Spleen (tissue), 11 donors: ENCODE measurements around the gene GADL1. TPM values are rescaled to one million over a fixed set of nuclear protein-coding genes. Genes with fewer than 3 reads are reported as not detected.

Experiments
- DNase-seq: peaks from one replicate; pipeline ENCODE4 v3.0.0-alpha.2; 2020
- H3K27ac ChIP-seq, 8 donors: fragments of 200-600 bp; sonication (generic) in 7 of 8; 1 replicate in 4 of 8; 2 replicates in 4 of 8; pipeline versions ENCODE4 v1.5.0 to v1.8.0; 2016 to 2021; ENCODE audit warnings: inconsistent platforms in 4 of 8, mild to moderate bottlenecking in 4 of 8, moderate library complexity in 1 of 8
- H3K27me3 ChIP-seq, 7 donors: fragments of 200-600 bp; sonication (generic) in 6 of 7; replicated peaks in 1 of 7; 1 replicate in 4 of 7; 2 replicates in 3 of 7; pipeline versions ENCODE4 v1.5.0 to v1.8.0; 2016 to 2021; ENCODE audit warnings: inconsistent platforms in 3 of 7, mild to moderate bottlenecking in 1 of 7
- H3K36me3 ChIP-seq, 6 donors: fragments of 200-600 bp; sonication (generic) in 5 of 6; 1 replicate in 4 of 6; 2 replicates in 2 of 6; pipeline versions ENCODE4 v1.5.0 to v1.8.0; 2016 to 2021; ENCODE audit warnings: inconsistent platforms in 2 of 6
- H3K4me1 ChIP-seq, 6 donors: fragments of 200-600 bp; sonication (generic) in 5 of 6; 1 replicate in 3 of 6; 2 replicates in 3 of 6; pipeline versions ENCODE4 v1.5.0 to v1.8.0; 2016 to 2021; ENCODE audit warnings: inconsistent platforms in 3 of 6
- H3K4me3 ChIP-seq, 8 donors: fragments of 200-600 bp; sonication (generic) in 7 of 8; 1 replicate in 4 of 8; 2 replicates in 4 of 8; pipeline versions ENCODE4 v1.5.0 to v1.8.0; 2016 to 2021; ENCODE audit warnings: inconsistent platforms in 4 of 8, mild to moderate bottlenecking in 4 of 8, moderate library complexity in 2 of 8
- H3K9me3 ChIP-seq, 8 donors: fragments of 200-600 bp; sonication (generic) in 7 of 8; 1 replicate in 4 of 8; 2 replicates in 4 of 8; pipeline versions ENCODE4 v1.5.0 to v1.8.0; 2016 to 2021; ENCODE audit warnings: inconsistent platforms in 4 of 8
- CTCF ChIP-seq, 11 experiments: fragments of 200-600 bp in 7 of 11; fragments of 450-650 bp in 4 of 11; sonication (generic) in 4 of 11; IDR thresholded peaks in 8 of 11; conservative IDR thresholded peaks in 3 of 11; 1 replicate in 7 of 11; 2 replicates in 4 of 11; pipeline versions ENCODE4 v1.4.0 to v1.8.0; 2016 to 2021; ENCODE audit warnings: antibody characterized with exemption in 11 of 11, inconsistent platforms in 4 of 11, mild to moderate bottlenecking in 1 of 11
- POLR2A ChIP-seq, 3 donors: fragments of 450-650 bp; IDR thresholded peaks; one replicate each; pipeline ENCODE4 v1.5.1; 2017; ENCODE audit warnings: antibody characterized with exemption in 3 of 3, mild to moderate bottlenecking in 1 of 3
- POLR2AphosphoS5 ChIP-seq, 3 donors: sonication (generic); formaldehyde crosslinking; IDR thresholded peaks; one replicate each; pipeline ENCODE4 v1.5.1; 2017; ENCODE audit warnings: antibody characterized with exemption in 3 of 3
- WGBS, 5 donors: extraction: QIAGEN DNeasy Blood & Tissue Kit in 3 of 5; methylation state at CpG; one replicate each; pipeline versions ENCODE4 v1.1.5 to v1.1.7; 2013 to 2018; 5-methylcytosine and 5-hydroxymethylcytosine counted together
- intact Hi-C: fragments of 100-400 bp; cut with DNase I; formaldehyde crosslinking; loops from one replicate; pipeline ENCODE4 v1.15.0; 2023; ENCODE audit warnings: low total_unique reads
- polyA plus RNA-seq, 3 donors: library from polyadenylated mRNA; stranded (reverse); fragments of 200-250 nt; gene quantifications; one replicate each; pipeline ENCODE4 v1.2.1, GENCODE V29; 2013
- total RNA-seq, 7 donors: library from RNA; depleted of rRNA in 3 of 7; stranded (reverse); fragments of >200 nt in 3 of 7; fragmentation: NEBNext Ultra II Directional in 4 of 7; extraction: Animal tissue kit (Norgen Biotek cat#: 25700) in 4 of 7; gene quantifications; one replicate each; pipeline versions ENCODE4 v1.1.0 to v1.2.1, GENCODE V29; 2016 to 2021
- donor health status: healthy with polysubstance abuse.
- donor health status: DM: no; HTN: no; CAD: no; lungs with moderate emphysema.
- donor health status: DM: no; HTN: no; CAD: no.
- donor health status: Bipolar disorder and iron deficiency.
- donor health status: healthy.
- donor health status: DM: no; HTN: no; CAD: no.
- donor health status: DM: yes; HTN: yes; CAD: no.

GADL1 gene
- total and polyA plus RNA-seq, 10 donors: 0.02 to 0.16 (median 0.08) TPM; not detected in 6

- H3K4me1 ChIP-seq: no peaks in the 10 kb centered on the region
- WGBS, 5 donors: 89 to 93% (median 93%) methylated on average over 5 of the region's 5 CpGs
- no peak overlapping the region for H3K27ac ChIP-seq
- no peaks in the 10 kb centered on the region for H3K9me3 ChIP-seq
- no peak for DNase-seq
- TF ChIP-seq CTCF (IDR thresholded peaks at IDR 0.05 in 8 of 11, conservative IDR thresholded peaks at IDR 0.05 in 3 of 11) (no peak), POLR2AphosphoS5 (IDR thresholded peaks at IDR 0.05) (no peak), POLR2A (IDR thresholded peaks at IDR 0.05) (no peak)
- no peaks in the 10 kb centered on the region for H3K27me3 ChIP-seq
- H3K36me3 ChIP-seq: no peaks in the 10 kb centered on the region
- intact Hi-C loops: no loop called here
- H3K4me3 ChIP-seq: no peak overlapping the region
Measured at GRCh38 chr3:30720586-30721313, 173.7 kb downstream of the GADL1 start.

GRCh38 chr3:30719536-30719935 lies 174.9 kb downstream of the GADL1 start:
- Histone ChIP-seq H3K4me3 (no peak overlapping the region), H3K27ac (no peak overlapping the region), H3K36me3 (no peaks in the 10 kb centered on the region), H3K27me3 (no peaks in the 10 kb centered on the region), H3K4me1 (no peaks in the 10 kb centered on the region), H3K9me3 (peaks cover 0 to 5% (median 0%) of the 10 kb centered on the region in 8 donors)
- WGBS, 5 donors: 67 to 81% (median 71%) methylated on average over 3 of the region's 3 CpGs
- DNase-seq: no peak
- intact Hi-C loops: no loop called here
- TF ChIP-seq CTCF (IDR thresholded peaks at IDR 0.05 in 8 of 11, conservative IDR thresholded peaks at IDR 0.05 in 3 of 11): no peak
- TF ChIP-seq POLR2AphosphoS5 (IDR thresholded peaks at IDR 0.05): no peak
- TF ChIP-seq POLR2A (IDR thresholded peaks at IDR 0.05): no peak

- 92 to 100% (median 98%) methylated on average over 3 of the region's 3 CpGs; no CpG with 5 or more reads in 1 of the 5 donors for WGBS, 5 donors
- H3K27ac ChIP-seq: no peak overlapping the region
Measured at GRCh38 chr3:30713885-30714503, 180.5 kb downstream of the GADL1 start.

GRCh38 chr3:30712991-30713390 lies 181.5 kb downstream of the GADL1 start:
- Histone ChIP-seq H3K4me3 (no peak overlapping the region), H3K9me3 (peaks cover 0 to 11% (median 0%) of the 10 kb centered on the region in 8 donors), H3K27ac (no peak overlapping the region), H3K36me3 (no peaks in the 10 kb centered on the region), H3K27me3 (no peaks in the 10 kb centered on the region), H3K4me1 (peaks cover 0 to 19% (median 3%) of the 10 kb centered on the region in 6 donors)
- no peak for DNase-seq
- WGBS, 5 donors: 16 to 22% (median 17%) methylated on average over 4 of the region's 4 CpGs
- intact Hi-C loops: no loop called here
- no peak for TF ChIP-seq POLR2A (IDR thresholded peaks at IDR 0.05)
- TF ChIP-seq CTCF (IDR thresholded peaks at IDR 0.05 in 8 of 11, conservative IDR thresholded peaks at IDR 0.05 in 3 of 11): no peak
- no peak for TF ChIP-seq POLR2AphosphoS5 (IDR thresholded peaks at IDR 0.05)

More at GRCh38 chr3:30713885-30714503, 180.5 kb downstream of the GADL1 start:
- Histone ChIP-seq H3K4me3 (no peak overlapping the region), H3K36me3 (no peaks in the 10 kb centered on the region), H3K4me1 (peaks cover 0 to 19% (median 3%) of the 10 kb centered on the region in 6 donors), H3K27me3 (no peaks in the 10 kb centered on the region), H3K9me3 (peaks cover 0 to 11% (median 0%) of the 10 kb centered on the region in 8 donors)
- no peak for TF ChIP-seq POLR2A (IDR thresholded peaks at IDR 0.05)
- intact Hi-C loops: no loop called here
- no peak for DNase-seq
